T-helper 2 cell (primary cell): ENCODE measurements around the gene HSPE1.
"Not testable (repeated sequence)": the region's sequence is repeated elsewhere in the genome, so short reads cannot be mapped to it uniquely, and the experiment has no call there.

Source experiments
- DNase-seq, 5 experiments: peaks; one replicate each; pipeline versions ENCODE4 v3.0.0 to v3.0.0-alpha.2; 2012 to 2022

Gene HSPE1

DNA sequence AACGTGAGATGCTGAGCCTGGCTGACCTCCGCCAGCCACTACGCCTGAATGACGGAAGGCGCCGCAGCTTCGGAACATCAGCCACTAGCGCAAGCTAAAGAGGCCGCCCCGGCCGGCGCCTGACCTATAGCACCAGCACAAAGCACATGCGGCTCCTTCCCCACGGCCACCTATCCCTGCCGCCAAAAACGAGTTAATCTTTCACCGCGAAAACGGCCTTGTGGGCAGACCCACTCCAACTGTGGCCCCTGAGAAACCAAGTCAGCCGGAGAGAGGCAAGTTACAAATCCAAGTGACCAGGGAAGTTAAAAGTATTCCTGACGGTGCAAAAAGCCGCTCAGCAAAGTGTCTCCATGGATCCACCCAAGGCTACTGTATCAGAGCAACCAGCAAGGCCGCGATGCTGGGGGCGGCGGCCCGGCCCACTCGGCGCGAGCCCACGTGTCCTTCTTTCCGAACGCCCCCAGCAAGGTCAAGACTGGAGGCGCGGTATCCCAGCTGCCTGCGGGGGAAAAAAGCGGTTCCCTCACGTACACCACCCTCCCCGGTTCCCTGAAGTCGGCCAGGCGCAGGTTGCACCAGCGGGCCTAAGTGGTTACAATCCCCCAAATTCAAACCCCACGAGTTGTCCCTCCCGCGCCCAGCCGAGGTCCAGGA is 1.1 kb upstream of the HSPE1 start:
- peak; percentile 18 to 69 (median 32) for DNase-seq

DNA sequence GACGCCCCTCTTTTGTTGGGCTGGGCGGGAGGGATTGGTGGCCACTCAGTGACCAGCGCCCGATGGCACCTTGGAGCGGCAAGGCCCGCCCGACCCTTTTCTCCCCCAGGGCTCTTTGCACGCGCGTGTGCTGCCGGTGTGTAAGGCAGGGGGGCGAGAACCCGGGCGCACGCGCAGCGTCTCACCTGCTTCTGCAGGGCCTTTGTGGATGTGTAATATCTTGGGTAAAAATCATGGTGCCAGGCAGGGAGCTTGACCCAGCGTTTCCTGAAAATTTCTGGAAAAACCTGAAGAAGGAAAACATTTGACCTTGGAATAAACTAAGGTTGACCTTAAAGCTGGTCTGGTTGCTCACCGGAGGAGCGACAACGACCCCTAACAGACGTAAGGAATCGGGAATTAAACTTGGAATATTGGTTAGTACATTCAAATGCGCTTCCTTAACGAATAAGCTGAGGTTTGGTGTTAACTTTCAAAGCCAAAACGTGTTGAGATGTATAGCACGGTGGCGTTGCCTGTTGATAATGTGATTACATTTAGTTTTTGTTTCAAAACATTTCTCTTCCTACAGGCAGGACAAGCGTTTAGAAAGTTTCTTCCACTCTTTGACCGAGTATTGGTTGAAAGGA is 438 bp downstream of the HSPE1 start:
- no peak for DNase-seq

DNA sequence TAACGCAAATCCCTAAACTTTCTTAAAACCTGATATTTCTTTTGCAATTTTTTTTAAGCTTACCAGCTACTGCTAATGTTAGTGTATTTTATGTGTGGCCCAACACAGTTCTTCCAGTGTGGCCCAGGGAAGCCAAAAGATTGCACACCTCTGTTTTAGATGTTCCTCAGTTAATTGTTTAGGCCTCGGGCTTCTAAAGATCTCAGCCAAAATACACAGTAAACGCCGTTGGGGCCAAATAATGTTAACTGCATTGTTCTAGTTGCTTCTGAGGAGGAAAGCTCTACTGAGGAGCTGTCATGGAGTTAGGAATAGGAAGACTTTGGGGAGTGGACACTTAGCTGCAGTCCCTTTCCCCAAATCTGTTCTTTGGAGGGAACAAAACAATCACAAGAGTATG is 2.0 kb downstream of the HSPE1 start:
- no peak for DNase-seq

DNA sequence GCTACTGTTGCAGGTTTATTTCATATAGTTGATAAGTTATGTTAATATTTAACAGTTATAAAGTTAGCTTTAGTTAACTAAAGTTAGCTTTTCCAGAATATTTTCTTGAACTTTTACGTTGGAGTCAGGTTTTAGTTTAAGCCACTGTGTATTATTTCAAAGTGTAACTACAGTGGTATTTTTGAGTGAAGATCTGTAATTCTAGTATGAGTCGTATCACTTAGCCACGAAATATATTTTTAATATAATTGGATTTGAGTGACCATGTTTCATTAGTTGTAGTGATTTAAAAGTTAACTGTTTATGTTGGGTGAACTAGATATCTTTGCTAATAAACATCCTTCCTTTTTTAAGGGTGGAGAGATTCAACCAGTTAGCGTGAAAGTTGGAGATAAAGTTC is 2.5 kb downstream of the HSPE1 start:
- DNase-seq, result no peak

DNA sequence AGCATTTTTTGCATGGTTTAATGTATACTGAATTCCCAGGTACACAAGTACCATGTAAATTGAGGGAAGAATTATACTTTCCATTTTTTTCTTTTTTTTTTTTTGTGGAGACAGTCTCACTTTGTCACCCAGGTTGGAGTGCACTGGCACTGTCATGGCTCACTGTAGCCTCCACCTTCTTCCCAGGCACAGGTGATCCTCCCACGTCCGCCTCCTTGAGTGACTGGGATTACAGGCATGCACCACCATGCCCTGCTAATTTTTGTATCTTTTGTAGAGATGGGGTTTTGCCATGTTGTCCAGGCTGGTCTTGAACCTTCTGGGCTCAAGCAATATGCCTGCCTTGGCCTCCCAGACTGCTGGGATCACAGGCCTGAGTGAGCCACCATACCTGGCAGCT is 3.8 kb downstream of the HSPE1 start:
- DNase-seq, result no peak

DNA sequence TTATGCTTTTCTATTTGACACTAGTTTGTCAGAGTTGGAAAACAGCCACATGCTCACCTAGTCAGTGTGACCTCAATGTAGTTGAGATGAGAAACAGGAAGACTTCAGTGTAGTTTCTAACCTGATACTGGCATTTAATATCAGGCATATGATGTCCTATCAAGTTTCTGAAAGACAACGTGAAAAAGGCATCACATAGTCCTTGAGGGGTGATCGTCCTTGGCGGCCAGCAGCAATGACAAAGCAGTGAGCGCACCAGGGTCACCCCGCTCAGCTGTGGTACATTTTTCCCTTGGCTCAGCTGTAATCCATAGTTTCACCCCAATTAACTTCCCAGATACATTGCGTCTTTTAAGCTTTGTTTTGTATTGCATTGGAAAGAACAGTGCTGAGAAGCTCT is 4.3 kb downstream of the HSPE1 start:
- DNase-seq, result no peak

DNA sequence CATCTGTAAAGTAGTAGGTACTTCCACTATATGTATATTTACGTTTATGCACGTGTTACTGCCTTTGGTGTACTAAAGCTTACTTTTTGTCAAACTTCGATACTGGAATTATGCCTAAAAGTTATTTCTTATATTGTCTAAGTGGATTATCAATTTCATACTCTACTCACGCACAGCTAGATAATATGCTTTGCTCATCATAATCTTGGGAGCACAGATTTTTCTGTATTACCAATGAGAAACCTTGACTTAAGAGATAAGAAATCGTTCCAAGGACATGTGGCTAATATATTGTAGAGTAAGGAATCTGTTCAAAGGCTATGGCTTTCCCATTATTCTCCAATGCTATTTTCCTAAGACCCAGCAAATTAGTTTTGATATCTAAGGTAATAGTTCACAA is 6.5 kb downstream of the HSPE1 start:
- DNase-seq, result no peak

DNA sequence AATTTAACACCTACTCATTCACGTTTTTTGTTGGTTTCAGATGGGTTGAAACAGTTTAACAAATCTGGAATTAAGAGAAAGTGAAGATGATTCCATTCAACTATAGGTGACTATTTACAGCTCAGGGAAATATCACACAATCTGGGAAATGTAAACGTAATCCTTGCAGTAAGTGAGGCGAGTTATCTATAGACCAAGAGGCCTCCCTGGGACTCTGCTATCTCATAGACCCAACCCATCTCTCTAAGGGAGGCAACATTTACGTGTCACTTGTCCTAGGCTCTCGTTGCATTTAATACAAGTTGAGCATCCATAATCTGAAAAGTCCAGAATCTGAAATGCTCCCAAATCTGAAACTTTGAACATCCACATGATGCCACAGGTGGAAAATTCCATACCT is 13.7 kb downstream of the HSPE1 start:
- DNase-seq, result no peak

DNA sequence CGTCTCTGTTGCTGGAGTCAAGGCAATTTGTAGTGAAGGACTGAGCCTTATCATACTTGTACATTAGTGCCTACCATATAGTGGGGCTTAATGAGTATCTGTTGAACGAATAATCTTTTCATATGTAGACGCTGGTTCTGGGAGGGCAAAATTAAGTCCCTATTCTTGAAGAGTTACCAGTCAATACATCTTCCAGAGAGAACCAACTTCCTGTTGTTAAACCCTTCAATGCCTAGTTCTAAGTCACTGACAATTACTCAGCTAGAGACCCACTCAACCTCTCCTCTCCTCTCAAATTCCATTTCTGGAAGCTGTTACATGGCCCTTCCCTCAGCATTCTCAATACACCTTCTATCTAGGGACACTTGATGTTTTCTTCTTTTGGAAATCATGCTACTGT is 14.6 kb downstream of the HSPE1 start:
- DNase-seq, result peak in 1 of 5 experiments; percentile 54

DNA sequence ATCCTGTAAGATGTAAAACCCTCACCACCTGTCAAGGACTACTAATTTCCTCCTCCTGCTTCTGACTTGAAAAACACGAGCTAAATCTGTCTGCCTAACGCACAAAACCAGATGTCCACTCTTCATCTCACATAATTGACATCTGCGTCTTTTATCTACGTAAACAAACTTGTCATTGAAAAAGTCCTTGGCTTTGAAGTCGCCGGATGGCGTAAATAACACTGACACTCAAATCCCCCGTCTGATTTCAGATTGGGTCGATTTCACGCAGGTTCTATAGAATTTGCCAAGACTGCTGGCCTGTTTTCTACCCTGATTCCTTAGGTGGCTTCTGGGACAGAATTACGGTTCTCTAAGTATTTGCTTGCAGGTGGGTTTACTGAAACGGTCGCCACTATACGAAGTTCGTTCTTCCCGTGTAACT is 15.1 kb downstream of the HSPE1 start:
- no peak for DNase-seq

DNA sequence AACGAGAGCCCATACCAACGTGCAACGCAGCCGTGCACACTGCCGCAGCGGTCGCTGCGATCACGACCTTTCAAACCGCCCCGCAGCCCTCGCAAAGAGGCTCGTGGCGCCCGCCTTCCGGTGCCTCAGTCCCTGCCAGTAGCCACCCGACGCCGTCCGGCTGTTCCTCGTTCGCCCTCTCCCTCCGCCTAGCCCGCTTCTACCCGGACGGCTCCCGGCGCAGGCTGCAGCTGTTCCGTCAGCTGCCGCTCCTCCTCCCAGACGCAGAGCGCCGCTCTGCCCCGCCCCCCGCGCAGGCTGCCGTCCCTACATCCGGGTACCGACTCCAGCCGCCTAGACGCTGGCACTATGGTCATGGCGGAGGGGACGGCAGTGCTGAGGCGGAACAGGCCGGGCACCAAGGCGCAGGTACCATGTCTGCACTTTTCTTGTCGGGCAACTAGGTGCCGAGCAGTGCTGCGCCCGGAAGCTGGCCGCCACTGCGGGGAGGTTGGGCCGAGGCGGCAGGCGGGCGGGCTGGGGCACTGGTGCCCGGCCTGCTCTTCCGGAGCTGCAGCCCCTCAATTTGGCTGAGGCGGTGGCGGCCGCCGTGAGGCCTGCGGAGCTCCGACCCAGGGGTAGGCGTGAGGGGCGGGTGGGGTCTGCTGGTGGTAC is 15.7 kb downstream of the HSPE1 start, which contains the start of gene MOB4:
Gene MOB4 (plus strand): TSS at position 328 of the 654 bp plus-strand sequence. CDS start 21 bp downstream, at position 349.
- DNase-seq, result peak; percentile 84 to 97 (median 91)

DNA sequence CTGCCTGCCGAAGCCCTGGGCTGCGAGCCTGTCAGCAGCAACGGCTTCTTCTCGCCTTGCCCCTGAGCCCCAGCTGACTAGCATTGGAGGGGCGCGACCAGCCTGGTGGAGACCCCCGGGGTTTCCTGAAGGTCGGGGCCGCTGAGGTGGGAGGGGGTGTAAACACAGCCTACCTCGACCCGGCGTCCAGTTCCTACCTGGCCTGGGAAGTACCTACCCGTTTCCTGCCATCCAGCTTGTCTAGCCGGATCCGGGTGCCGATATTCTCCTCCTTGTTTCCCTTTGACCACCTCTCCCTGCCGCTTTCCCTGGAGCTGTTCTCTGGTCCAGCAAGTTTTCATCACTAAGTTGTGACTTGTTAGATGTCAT is 16.2 kb downstream of the HSPE1 start:
- DNase-seq, result peak in 3 of 5 experiments; percentile 3 to 27 (median 23)

DNA sequence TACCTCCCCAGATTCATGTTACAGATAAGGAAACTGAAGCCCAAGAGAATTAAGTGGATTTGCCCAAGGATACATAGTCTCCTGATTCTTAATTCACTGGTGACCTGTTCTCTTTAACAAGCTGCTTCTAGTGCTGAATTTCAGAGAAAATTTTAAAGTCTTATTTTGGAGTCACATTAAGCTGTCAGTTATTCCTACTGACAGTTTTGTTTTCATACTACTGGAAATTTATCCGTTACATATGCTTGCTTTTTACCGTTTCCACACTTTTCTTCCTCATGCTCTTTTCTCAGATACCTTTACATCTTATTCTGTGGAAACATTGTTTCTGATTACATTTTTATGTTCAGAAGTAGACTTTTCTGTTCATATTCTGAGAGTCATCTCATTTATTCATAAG is 17.0 kb downstream of the HSPE1 start:
- DNase-seq, result no peak

DNA sequence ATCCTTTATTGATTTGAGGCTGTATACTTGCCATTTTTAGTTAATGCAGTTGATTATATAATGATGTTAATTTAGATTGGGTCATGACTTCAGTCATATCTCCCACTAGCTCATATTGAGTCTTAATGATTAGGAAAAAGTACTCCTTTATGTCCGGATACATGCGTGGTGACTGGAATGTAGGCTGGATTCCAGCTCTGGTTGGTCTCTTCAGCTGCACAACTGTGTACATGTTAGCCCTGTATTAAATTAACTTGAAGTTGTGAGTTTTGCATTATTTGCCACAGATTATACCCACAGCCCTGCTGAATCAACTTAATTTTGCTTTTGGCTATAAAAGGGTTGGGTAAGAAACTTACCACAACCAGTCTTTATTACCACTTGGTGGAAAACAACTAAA is 38.2 kb downstream of the HSPE1 start:
- DNase-seq, result no peak

DNA sequence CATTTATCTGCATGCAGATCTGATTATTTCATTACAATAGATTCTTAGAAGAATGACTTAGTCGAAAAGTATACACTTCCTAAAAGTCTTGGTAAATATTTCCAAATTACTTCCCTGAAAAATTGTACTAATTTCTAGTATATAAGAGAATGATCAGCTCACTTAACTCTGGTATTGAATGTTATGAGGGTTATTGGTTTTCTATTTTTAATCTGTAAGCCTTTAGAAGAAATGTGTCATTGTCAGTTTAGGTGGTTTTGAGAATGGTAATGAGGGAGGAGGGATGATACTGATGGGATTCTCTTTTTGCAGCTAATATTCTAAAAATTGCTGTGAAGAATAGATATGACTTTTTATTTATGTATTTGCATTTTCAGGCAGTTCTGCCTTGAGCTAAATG is 39.6 kb downstream of the HSPE1 start:
- DNase-seq, result no peak

DNA sequence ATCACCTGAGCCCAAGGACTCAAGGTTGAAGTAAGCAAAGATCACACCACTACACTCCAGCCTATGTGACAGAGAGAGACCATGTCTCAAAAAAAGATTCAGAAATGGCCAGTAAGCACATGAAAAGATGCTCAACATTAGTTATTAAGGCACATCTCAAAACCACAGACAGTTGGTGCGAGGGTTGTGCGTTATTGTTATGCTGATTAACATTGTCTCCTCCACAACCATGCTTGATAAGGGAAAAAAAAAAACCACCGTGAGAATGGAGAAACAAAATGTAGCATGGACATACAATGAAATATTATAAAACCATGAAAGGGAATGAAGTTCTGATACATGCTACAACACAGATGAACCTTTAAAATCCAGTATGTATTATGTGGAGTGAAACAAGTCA is 43.0 kb downstream of the HSPE1 start:
- DNase-seq, result no peak

DNA sequence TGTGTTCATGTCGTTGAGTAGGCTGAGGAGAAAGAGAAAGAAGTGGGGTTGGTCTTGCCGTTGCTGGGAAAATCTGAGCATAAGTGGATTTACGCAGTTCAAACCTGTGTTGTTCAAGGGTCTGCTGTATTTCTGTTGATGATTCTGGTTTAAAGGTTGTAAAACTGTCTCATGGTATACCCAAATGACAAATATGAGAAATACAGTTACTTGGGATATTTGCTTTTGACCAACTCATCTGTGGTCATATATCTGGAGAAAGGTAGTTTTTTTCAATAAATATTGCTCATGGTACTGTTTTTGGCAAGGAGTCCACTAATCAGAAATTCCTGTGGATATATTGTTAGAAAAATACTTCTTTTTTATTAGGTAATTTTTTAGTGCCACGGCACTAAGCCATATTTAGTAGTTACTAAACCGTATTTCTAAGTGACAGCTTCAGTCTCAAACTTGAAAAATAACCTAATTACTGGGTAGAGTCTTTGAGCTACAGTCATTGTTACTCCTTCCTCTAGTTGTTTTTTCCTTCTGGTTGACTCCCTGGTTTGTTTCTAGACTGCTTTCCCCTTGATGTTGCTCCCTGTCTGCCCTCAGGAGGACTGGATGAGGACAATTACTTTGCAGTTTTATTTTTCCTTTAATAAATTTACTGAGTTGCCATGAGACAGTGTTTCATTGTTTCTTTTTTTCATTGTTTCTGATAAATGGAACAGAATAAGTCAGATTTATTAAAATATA is 47.2 kb downstream of the HSPE1 start:
- no peak for DNase-seq

DNA sequence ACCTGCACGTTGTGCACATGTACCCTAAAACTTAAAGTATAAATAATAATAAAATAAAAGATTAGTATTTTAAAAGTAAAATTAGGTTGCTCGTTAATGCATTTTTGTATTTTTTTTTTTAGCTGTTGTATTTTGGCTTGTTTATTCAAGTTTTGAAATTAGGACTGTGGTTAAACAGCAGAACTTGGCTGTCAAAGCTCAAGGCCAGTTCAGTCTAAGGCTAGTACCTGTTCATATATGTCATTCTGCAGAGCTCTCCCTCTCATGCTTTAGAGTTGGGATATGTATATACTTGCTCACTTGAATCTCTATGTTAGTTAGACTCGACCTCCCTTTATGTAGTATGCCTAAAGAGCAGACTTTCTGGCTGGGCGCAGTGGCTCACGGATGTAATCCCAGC is 48.4 kb downstream of the HSPE1 start:
- no peak for DNase-seq

DNA sequence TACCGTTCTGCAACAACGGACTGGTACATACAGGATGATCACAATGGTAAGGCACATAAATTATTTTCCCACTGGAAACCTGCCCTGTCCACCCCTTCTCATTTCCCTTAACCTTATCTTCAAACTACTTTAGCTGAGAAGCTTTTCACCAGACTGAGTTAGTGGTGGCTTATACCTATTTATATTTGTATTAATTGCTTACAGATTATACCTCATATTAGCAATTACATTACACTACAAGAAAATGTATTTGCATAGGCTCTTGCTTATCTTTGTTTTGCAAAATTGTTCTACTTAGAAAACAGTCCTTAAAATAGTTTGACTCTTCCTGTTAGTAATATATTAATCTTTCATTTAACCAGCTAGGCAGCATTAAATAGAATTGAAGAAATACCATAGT is 51.1 kb downstream of the HSPE1 start:
- DNase-seq, result not testable (repeated sequence)
